NCI-H1105 treated with DMSO at 0.1 percent for 48 hours (cell line): Measurements from ENCODE around the gene ARHGEF18.
"Not testable (repeated sequence)": the region's sequence is repeated elsewhere in the genome, so short reads cannot be mapped to it uniquely, and the experiment has no call there.

Experiments used
- DNase-seq: peaks from one replicate; lab custom pipeline; 2025; lab: John Stamatoyannopoulos, UW

Gene ARHGEF18

GRCh38 chr19:7348587-7349230, at the start of gene ARHGEF18:
Gene ARHGEF18 (plus strand): TSS chr19:7348937. CDS start chr19:7362891, 13,954 bp downstream.
- DNase-seq, result no peak

GRCh38 chr19:7301525-7301924, 47.2 kb upstream of the ARHGEF18 start:
- DNase-seq, result no peak

- DNase-seq, result no peak
These were observed 45.3 kb upstream of the ARHGEF18 start for GRCh38 chr19:7303470-7303869.

GRCh38 chr19:7304200-7304599, 44.5 kb upstream of the ARHGEF18 start:
- DNase-seq, result no peak

GRCh38 chr19:7307590-7308218, 41.0 kb upstream of the ARHGEF18 start:
- no peak for DNase-seq

- DNase-seq, result not testable (repeated sequence)
These were observed 40.4 kb upstream of the ARHGEF18 start for GRCh38 chr19:7308327-7308726.

GRCh38 chr19:7311911-7312310, 36.8 kb upstream of the ARHGEF18 start:
- DNase-seq, result no peak

- no peak for DNase-seq
These were observed 35.9 kb upstream of the ARHGEF18 start for GRCh38 chr19:7312816-7313215.

GRCh38 chr19:7318176-7318575, 30.6 kb upstream of the ARHGEF18 start:
- DNase-seq, result no peak

- DNase-seq, result no peak
These were observed 22.4 kb upstream of the ARHGEF18 start for GRCh38 chr19:7326105-7326877.

GRCh38 chr19:7327802-7328201, 20.9 kb upstream of the ARHGEF18 start:
- no peak for DNase-seq

- DNase-seq, result no peak
These were observed 20.1 kb upstream of the ARHGEF18 start for GRCh38 chr19:7328647-7329046.

- no peak for DNase-seq
These were observed 17.3 kb upstream of the ARHGEF18 start for GRCh38 chr19:7331446-7331845.

- no peak for DNase-seq
These were observed 15.3 kb upstream of the ARHGEF18 start for GRCh38 chr19:7333198-7334118.

- no peak for DNase-seq
These were observed 12.3 kb upstream of the ARHGEF18 start for GRCh38 chr19:7336321-7336973.

- no peak for DNase-seq
These were observed 11.2 kb upstream of the ARHGEF18 start for GRCh38 chr19:7337380-7338194.

GRCh38 chr19:7340959-7341837, 7.5 kb upstream of the ARHGEF18 start:
- DNase-seq, result peak; percentile 69

GRCh38 chr19:7342143-7342542, 6.6 kb upstream of the ARHGEF18 start:
- DNase-seq, result no peak

- DNase-seq, result no peak
These were observed 2.2 kb upstream of the ARHGEF18 start for GRCh38 chr19:7346488-7346971.
